ENCODE results near the gene ARL2.

GRCh38 chr11:65065851-65066250 is 51.9 kb downstream of the ARL2 start:
- TF ChIP-seq EZH2 (IDR thresholded peaks at IDR 0.05; ENCODE audit: low read length, missing control alignments) (no peak), CTCF (conservative IDR thresholded peaks at IDR 0.05 in 1 of 2, IDR thresholded peaks at IDR 0.05 in 1 of 2; ENCODE audit: low read depth in 1 of 2, low read length in 2 of 2) (no peak)
